GM19099 (cell line): ENCODE results near the gene CPNE4.

Source experiments
- POLR2A ChIP-seq: IDR thresholded peaks from 3 replicates; pipeline ENCODE4 v1.6.1; 2011; ENCODE audit warnings: low read depth; ENCODE audit not compliant: insufficient read length; ENCODE audit errors: extremely low read depth

The CPNE4 gene

DNA sequence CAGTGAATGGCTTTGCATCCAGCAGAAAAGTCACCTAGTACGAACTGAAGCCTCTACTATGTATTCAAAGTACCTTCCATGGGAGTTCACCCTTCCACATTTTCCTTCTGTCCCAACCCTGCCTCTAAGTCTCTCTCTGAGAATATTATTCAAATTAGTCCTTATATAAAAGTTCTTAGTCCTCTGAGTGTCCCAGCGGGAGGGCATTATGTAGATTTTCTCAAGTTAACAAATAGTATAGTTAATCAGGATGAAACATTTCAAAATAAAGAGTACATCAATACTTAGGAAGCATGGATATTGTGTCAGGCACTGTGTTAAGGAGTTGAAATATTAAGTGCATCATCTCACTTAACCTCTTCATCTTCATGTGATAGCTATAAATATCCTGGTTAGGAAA lies 223.3 kb downstream of the CPNE4 start:
- TF ChIP-seq POLR2A = no peak

DNA sequence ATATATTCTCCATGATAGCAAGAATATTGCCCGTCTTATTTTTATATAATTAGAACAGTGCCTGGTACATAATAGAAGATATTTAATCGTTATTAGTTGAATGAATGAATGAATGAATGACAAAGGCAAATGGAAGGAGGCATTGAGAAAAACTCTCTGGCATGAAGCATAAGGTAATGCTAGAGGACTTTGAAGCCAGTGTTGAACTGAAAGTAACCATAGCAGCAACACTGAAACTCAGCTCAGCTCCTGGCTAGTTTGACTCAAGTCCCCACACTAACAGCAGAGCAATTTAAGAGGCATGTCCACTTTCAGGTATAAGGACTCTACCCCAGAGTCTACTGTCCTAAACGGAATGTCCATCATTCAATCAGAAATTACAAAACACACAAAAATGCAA lies 227.0 kb downstream of the CPNE4 start:
- no peak for TF ChIP-seq POLR2A

DNA sequence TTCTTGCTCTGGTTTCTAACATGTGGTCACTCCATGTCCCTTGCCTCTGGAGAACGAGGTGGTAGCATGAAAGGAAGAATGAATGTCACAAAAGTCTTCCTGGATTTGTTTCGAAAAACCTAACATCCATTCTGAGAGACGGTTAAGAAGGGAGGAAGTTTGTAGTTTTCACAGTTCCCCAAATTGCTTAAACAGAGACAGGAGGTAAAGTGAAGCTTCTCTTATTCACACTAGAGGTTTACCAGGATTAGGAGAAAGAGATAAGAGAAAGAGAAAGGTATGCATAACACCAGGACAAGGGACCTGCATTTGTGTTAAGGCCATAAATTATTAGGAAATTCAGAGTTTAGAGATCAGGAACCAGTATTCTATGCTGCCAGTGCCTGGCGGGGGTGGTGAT lies 228.1 kb downstream of the CPNE4 start:
- no peak for TF ChIP-seq POLR2A

DNA sequence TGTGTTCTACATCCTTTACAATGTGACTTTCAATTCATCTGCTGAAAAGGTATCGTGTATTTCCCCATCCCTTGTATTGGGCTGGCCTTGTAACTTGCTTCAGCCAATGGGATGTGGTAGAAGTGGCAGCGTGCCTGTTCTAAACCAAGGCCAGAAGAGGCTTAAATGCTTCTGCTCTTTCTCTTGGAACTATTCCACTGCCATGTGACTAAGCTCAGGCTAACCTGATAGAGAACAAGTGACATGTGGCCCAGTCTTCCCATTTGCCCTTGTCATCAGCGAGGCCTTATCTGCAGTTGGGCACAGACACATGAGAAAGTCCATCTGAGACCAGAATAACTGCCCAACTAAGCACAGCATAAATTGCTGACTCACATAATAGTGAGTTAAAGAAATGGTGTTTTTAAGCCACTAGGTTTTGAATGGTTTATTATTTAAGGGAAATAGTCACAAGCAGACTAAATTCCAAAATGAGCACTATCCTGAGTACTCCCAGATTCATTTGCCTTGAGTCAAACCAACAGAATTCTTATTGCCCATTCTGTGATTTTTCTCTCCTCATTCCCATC lies 230.2 kb downstream of the CPNE4 start:
- no peak for TF ChIP-seq POLR2A

DNA sequence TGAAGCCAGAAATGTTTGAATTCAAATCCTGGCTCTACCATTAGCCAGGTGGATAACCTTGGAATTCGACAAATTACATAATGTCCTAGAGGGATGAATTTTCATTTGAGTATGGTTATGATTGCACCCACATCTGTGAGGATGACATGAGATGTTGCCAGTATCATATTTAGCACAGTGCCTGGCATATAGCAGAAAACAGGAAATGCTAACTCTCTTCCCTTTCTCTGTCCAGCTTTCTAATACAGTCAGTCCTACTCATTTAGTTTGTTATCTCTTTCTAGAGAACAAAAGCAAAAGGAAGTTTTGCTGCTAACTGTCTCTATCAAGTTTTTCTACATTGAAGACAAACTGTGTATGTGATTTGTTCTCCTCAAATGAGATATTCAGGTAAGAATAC lies 231.7 kb downstream of the CPNE4 start:
- TF ChIP-seq POLR2A = no peak

DNA sequence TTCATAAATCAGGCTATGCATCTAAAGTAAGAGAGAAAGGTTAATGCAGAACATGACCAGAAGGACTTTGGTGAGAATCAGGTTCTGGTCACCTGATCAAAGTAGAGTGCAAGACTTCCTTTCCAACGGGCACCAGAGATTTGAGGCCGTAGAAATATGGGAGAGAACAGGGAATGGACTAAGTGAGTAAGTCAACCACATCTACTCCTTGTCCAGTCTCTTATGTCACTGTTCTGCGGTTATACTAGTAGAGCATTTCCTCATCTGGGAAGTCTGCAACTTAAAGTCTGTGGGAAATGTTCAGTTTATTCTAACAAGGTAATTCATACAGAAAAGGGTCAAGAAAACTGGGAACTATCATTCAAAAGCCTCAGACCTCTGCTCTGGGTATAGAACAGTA lies 232.8 kb downstream of the CPNE4 start:
- TF ChIP-seq POLR2A = no peak

DNA sequence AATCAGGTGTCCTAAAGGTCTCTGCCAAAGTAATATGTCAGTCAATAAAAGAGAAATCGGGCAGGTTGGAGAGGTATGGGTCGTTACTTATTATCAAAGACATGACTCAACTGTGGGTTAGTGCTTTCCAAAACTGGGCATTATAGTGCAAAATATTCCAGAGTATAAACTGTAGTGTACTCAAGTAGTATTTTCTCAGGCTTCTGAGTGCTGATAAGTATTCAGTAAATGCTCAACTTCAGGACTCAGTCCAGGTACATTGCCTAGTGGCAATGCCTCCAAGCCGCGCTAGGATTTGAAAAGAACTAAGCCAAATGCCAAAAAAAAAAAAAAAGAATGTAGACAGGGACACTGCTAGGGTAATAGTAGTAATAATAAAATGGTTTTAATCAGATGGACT lies 233.2 kb downstream of the CPNE4 start:
- no peak for TF ChIP-seq POLR2A

DNA sequence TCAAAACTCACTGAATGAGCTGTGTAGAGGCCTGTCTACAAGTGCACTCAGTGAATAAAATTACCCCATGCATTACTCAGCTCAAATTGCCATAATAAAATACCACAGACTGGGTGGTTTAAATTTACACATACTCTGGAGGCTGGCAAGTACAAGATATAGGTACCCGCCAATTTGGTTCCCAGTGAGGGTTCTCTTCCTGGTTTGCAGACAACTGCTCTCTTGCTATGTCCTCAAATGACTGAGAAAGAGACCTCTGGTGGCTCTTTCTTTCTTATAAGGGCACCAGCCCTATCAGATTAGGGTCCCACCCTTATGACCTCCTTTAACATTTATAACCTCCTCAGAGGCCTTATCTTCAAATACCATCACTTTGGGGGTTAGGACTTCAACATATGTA lies 237.0 kb downstream of the CPNE4 start:
- no peak for TF ChIP-seq POLR2A

DNA sequence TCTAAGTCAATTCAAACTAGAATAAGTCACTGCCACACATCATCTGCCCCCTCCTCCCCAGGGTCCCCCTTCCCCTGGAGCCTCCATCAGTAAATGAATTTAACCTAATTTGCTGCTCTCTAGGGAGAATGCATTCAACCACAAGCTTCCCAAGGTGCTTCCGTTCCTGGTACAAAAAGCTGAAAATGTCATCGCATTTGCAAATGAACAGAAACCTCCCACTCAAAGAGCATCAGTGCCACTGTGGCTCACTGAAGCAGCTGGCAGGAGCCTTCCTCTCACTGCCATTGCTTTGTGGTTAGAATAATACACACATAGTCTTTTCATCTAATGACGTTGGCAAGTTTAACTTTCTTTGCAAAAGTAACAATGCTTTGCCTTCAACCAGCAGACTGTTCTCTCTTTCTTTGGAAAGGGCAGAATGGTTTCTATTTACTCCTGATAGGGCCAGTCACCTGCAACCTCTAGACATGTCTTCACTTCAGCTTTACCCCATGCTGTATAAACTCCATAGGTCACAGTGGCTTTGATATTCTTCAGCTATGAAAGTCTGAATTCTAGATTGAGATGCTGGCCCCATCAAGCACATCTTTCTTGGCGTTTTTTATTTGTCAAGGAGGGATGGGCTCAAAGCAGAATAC lies 238.1 kb downstream of the CPNE4 start:
- TF ChIP-seq POLR2A = no peak

DNA sequence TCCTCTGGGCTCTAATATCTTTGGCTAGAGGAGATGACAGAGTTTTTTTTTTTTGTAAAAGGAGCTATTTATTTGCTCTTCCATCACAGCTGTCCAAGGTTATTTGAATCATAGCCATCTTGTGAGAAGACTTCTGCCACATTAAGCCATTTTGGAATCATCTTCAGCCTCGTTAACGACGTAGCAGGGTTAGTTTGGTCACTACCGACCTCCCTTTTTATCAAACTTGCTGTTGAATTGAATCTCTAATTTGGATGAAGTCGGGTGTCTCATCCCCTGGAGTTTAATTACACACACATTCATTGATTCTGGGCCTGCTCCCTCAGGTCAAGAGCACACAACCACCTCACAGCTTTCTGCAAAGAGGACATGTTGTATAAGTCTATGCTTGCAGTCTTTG lies 238.7 kb downstream of the CPNE4 start:
- TF ChIP-seq POLR2A = no peak

DNA sequence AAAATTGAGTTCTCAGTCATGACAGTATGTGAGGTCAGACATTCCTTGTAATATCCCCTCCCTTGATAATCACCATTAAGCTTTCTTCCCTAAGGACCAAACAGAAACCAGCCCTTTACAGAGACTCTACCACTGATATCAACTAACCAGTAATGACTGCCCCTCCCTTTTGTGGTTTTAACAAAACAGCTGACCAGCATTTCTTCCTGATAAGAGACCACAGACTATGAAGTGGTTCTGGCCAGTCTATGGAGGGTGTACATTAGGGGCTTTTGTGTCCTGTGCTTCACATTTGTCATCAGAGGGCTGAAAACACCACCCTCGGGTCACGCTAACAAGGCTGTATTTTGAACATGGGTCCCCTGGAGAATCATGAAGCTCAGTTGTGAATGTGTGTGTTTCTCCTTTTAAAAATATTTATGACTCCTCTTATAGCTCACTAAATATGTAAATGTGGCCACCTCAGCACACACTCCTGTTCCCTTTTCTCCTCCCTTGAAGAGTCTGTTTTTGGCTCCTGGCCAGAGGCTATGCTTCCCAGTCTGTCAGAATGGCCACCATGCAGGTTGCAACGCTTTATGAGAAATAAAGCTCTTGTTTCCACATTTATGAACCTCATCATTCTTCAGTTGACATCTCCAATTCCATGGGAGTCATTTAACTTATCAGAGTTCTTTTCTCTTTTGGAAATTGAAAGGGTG lies 239.3 kb downstream of the CPNE4 start:
- no peak for TF ChIP-seq POLR2A

DNA sequence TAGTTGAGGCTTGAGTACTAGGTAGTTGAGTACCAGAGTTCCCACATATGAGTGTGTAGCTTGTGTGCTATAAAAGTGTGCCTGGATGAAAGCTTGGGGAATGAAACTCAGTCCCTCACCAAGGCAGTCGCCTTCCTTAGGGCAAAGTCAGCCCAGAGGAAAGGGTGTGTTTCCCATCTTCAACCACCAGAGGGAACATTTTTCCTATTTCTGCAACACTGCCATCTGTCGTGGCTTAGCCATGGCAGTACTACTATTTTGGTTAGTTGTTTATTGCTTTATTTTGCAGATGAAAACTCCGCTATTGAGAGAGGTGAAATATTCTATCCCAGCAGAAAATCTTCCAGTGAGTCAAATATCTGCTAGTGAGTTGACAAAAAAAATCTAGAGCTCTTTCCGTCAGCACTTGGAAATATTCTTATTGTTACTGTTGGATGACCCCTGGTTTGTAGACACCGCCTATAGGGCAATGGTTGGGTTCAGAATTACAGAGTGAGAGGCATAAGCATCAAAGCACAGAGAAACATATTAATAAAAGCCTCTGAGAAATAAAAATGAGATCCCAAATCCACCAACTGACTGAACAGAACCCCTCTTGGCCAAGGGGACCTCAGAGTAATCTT lies 239.9 kb downstream of the CPNE4 start:
- TF ChIP-seq POLR2A = no peak

DNA sequence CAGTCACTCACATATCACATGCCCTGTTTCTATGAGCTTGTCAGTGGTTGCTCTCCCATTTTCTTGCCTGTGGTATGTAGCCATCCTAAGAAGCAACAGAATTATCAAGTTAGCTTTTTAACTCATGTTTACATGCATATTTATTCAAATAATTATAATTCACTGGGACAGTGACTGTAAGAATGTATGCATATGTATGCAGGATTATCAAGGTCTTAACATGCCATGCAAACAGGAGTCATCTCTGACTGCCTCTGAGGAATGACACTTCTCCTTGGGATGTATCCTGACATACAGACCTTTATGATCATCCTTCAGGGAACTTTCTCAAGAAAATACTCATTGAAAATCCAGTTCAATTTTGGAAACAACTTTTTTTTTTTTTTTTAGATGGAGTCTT lies 240.9 kb downstream of the CPNE4 start:
- no peak for TF ChIP-seq POLR2A

DNA sequence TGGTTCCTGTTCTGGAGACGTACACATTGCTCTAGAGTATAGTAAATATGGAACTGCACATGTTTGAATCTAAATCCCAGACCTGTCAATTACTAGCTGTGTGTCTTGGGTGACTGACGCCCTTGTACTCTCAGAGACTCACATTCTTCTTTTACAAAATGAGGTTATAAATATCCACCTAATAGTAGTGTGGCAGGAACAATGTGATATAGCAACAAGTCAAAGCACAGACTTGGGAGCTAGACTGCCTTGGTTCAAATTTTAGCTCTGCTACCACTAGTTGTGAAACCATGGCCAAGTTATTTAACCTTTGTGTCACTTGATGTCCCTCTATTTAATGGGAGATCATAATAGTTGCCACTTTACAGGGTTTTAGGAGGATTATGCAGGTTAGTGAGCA lies 245.6 kb downstream of the CPNE4 start:
- no peak for TF ChIP-seq POLR2A

DNA sequence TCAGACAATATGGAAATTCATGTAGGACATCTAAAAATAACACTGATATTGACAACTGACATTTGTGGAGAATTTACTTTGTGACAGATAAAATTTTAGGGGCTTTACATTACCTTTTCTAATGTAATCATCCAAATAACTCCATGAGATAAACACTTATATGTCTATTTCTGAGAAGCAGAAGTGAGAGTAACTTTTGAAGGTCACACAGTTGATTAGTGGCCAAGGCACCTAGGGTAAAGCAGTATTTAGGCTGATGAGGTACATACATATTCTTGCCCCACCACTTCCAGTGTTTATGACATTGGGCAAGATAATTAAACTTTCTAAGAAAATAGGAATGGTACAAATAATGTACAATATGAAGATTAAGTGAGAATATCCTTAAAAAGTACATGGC lies 248.4 kb downstream of the CPNE4 start:
- no peak for TF ChIP-seq POLR2A

DNA sequence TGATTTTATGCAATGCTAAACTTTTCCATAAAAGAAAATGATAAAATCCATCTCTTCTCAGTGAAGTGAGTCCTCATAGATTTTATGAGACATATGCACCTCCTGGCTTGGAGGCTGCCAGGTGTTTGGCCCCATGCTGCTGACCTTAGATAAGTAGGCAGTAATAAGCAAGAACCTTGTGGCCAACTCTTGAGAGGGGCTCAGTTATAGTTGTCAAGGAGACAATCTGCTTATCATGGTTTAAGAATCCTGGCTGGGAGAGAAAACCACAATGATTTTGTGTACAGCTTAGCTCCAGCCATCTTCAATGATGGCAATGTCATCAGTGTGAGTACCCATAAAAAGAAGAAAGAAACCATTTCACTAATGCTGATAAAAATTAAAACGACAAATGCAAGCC lies 252.1 kb downstream of the CPNE4 start:
- no peak for TF ChIP-seq POLR2A
